CD4-positive, alpha-beta memory T cell (primary cell): ENCODE data around the gene KRT3. TPM values are rescaled to one million over a fixed set of nuclear protein-coding genes. Genes with fewer than 3 reads are reported as not detected.

Experiments
- CTCF ChIA-PET: fragments of 350-600 bp; sonication (Branson Sonifier 250); formaldehyde crosslinking; loops from one replicate; lab custom pipeline; 2021; ENCODE audit warnings: inconsistent platforms; ENCODE audit not compliant: partially characterized antibody; lab: Charles Lee
- POLR2A ChIA-PET: fragments of 350-600 bp; sonication (Branson Sonifier 250); formaldehyde crosslinking; loops from one replicate; lab custom pipeline; 2021; ENCODE audit not compliant: partially characterized antibody; lab: Charles Lee
- DNase-seq, 5 donors: peaks; one replicate each; pipeline versions ENCODE4 v3.0.0 to v3.0.0-alpha.2; 2020 to 2022; ENCODE audit warnings: mixed read lengths in 1 of 5
- H3K27ac ChIP-seq: one replicate; pipeline ENCODE4 v1.7.0; 2013; ENCODE audit warnings: low read depth, low read length
- H3K27me3 ChIP-seq: 2 replicates; pipeline ENCODE4 v1.7.0; 2013; ENCODE audit warnings: mild to moderate bottlenecking, low read length, moderate library complexity; ENCODE audit not compliant: insufficient read depth
- H3K36me3 ChIP-seq: 2 replicates; pipeline ENCODE4 v1.7.0; 2013; ENCODE audit warnings: mild to moderate bottlenecking, low read length, moderate library complexity; ENCODE audit not compliant: insufficient read depth
- H3K4me1 ChIP-seq: 2 replicates; pipeline ENCODE4 v1.7.0; 2013; ENCODE audit warnings: mild to moderate bottlenecking, low read length, moderate library complexity; ENCODE audit not compliant: insufficient read depth
- H3K4me3 ChIP-seq, 2 donors: one replicate each; pipeline ENCODE4 v1.7.0; 2013; ENCODE audit warnings: low read length in 2 of 2, mild to moderate bottlenecking in 1 of 2
- H3K9me3 ChIP-seq, 2 donors: one replicate each; pipeline ENCODE4 v1.7.0; 2013; ENCODE audit warnings: low read length in 2 of 2, control low read depth in 1 of 2; ENCODE audit not compliant: control insufficient read depth in 1 of 2
- H3K27ac Mint-ChIP-seq, 7 donors: one replicate each; pipeline ENCODE4 v1.8.0; 2020 to 2021; ENCODE audit warnings: mixed read lengths in 7 of 7, mild to moderate bottlenecking in 6 of 7, inconsistent platforms in 3 of 7, moderate library complexity in 3 of 7
- H3K27me3 Mint-ChIP-seq, 2 donors: one replicate each; pipeline ENCODE4 v1.8.0; 2020 to 2021; ENCODE audit warnings: mixed read lengths in 2 of 2
- H3K36me3 Mint-ChIP-seq, 2 donors: one replicate each; pipeline ENCODE4 v1.8.0; 2020 to 2021; ENCODE audit warnings: mixed read lengths in 2 of 2, inconsistent platforms in 1 of 2, mild to moderate bottlenecking in 1 of 2
- H3K4me1 Mint-ChIP-seq, 4 donors: one replicate each; pipeline ENCODE4 v1.8.0; 2020 to 2021; ENCODE audit warnings: mixed read lengths in 4 of 4, mild to moderate bottlenecking in 1 of 4
- H3K4me3 Mint-ChIP-seq, 8 donors: one replicate each; pipeline ENCODE4 v1.8.0; 2020 to 2021; ENCODE audit warnings: mixed read lengths in 8 of 8, mild to moderate bottlenecking in 7 of 8, moderate library complexity in 6 of 8, inconsistent platforms in 3 of 8
- H3K9me3 Mint-ChIP-seq, 8 donors: one replicate each; pipeline ENCODE4 v1.8.0; 2020 to 2021; ENCODE audit warnings: mixed read lengths in 8 of 8, mild to moderate bottlenecking in 5 of 8, inconsistent platforms in 3 of 8, moderate library complexity in 1 of 8
- intact Hi-C: fragments of 100-400 bp; cut with micrococcal nuclease; formaldehyde crosslinking; loops from one replicate; pipeline ENCODE4 v1.15.1; 2023
- polyA plus RNA-seq, 2 donors: library from polyadenylated mRNA; unstranded; fragments of 300-500 nt; fragmentation: Illumina TruSeq; gene quantifications; one replicate each; pipeline ENCODE4 v1.2.3, GENCODE V29; 2021
- total RNA-seq, 2 experiments: library from RNA; stranded (reverse); gene quantifications; one replicate each; pipeline ENCODE4 v1.2.3, GENCODE V29; 2021

Gene KRT3
- total and polyA plus RNA-seq, 4 experiments from 2014 or later = not detected

DNA sequence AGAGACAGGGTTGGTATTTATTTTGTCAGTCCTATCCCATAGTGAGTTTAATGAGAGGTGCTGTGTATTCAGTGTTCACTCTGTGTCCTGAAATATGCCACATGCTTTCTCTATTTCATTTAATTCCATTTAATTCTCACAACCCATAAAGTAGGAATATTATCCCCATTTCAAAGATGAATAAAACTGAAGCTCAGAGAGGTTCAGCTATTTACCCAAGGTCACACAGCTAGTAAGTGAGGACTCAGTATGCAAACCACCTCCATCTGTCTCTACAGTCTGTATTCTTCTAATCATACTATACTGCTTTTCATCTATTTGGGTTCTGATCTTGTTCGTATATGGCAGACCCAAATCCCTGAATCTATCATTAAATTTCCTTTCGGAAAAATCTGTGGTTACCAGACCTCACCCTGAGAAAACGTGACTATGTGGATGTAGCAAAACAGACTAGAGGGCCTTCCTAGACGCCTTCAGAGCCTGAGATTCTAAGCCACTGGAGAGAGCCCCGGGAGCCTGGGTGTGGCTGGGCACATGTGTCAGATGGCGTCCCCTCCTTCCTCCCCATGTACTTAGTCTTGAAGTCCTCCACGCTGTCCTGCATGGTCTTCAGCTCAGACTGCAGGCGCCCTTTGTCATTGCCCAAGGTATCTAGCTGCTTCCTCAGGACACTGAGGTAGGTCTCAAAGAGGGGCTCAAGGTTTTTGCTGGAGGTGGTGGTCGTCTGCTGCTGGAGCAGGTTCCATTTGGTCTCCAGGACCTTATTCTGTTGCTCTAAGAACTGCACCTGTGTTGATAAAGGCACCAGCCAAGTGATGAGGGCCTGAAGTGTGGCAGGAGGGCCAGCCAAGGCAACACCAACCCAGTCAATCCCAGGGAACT lies 15.5 kb upstream of the KRT3 start:
- CTCF ChIA-PET = no interaction called here
- Mint-ChIP-seq H3K9me3 (no peaks in the 10 kb centered on the region), H3K4me3 (no peak overlapping the region), H3K27ac (no peak overlapping the region), H3K4me1 (no peaks in the 10 kb centered on the region), H3K27me3 (peaks cover 0 to 8% of the 10 kb centered on the region in 2 donors), H3K36me3 (no peaks in the 10 kb centered on the region)
- Histone ChIP-seq H3K9me3 (no peaks in the 10 kb centered on the region), H3K4me1 (no peaks in the 10 kb centered on the region), H3K36me3 (no peaks in the 10 kb centered on the region), H3K27ac (no peak overlapping the region), H3K4me3 (no peak overlapping the region), H3K27me3 (no peaks in the 10 kb centered on the region)
- intact Hi-C loops = no loop called here
- POLR2A ChIA-PET = no interaction called here
- DNase-seq = no peak

DNA sequence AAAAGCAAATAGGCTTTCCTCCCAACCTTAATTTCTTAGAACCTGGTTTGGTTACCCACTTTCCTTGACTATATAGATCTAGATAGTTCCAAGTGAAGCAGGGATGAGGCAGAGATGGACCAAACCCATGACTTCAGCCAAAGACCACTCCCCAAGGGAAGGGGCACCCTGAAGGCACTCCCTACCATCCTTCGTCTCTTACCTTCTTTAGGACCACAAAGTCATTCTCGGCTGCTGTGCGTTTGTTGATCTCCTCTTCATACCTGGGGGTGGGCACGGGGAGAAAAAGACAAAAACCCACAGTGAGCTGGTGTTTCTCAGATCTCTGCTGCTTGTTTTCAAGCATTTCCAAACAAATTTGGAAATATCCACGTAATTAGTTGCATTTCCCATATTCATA lies 14.6 kb upstream of the KRT3 start:
- Histone ChIP-seq H3K36me3 (no peaks in the 10 kb centered on the region), H3K27me3 (no peaks in the 10 kb centered on the region), H3K4me1 (no peaks in the 10 kb centered on the region), H3K9me3 (no peaks in the 10 kb centered on the region), H3K4me3 (no peak overlapping the region), H3K27ac (no peak overlapping the region)
- Mint-ChIP-seq H3K27me3 (peaks cover 0 to 8% of the 10 kb centered on the region in 2 donors), H3K4me3 (no peak overlapping the region), H3K4me1 (no peaks in the 10 kb centered on the region), H3K9me3 (no peaks in the 10 kb centered on the region), H3K36me3 (no peaks in the 10 kb centered on the region), H3K27ac (no peak overlapping the region)
- intact Hi-C loops = no loop called here
- DNase-seq = no peak
- POLR2A ChIA-PET = no interaction called here
- CTCF ChIA-PET = no interaction called here

DNA sequence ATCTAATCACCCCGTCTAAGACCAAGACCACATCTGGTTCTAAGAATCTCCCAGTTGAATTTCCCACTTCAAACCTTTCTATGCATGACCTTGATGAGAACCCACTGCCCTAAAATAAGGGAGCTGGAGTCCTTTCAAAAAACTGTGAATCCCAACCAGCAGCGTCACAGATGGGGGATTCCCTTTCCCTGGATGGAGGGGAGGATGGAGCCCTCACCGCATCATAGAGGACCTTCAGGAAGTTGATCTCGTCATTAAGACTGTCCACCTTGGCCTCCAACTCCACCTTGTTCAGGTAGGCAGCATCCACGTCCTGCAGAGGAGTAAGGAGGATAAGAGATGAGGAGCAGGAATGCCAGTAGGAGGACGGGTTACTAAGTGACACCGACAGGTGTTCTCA lies 13.2 kb upstream of the KRT3 start:
- H3K4me3 ChIP-seq = no peak overlapping the region
- Mint-ChIP-seq H3K27ac (no peak overlapping the region), H3K4me3 (no peak overlapping the region), H3K36me3 (no peaks in the 10 kb centered on the region), H3K27me3 (peaks cover 0 to 8% of the 10 kb centered on the region in 2 donors), H3K4me1 (no peaks in the 10 kb centered on the region), H3K9me3 (no peaks in the 10 kb centered on the region)
- ChIA-PET POLR2A (no interaction called here), CTCF (no interaction called here)
- no peaks in the 10 kb centered on the region for H3K27me3 ChIP-seq
- H3K27ac ChIP-seq = no peak overlapping the region
- H3K4me1 ChIP-seq = no peaks in the 10 kb centered on the region
- no peak for DNase-seq
- H3K36me3 ChIP-seq = no peaks in the 10 kb centered on the region
- no peaks in the 10 kb centered on the region for H3K9me3 ChIP-seq
- intact Hi-C loops = no loop called here

DNA sequence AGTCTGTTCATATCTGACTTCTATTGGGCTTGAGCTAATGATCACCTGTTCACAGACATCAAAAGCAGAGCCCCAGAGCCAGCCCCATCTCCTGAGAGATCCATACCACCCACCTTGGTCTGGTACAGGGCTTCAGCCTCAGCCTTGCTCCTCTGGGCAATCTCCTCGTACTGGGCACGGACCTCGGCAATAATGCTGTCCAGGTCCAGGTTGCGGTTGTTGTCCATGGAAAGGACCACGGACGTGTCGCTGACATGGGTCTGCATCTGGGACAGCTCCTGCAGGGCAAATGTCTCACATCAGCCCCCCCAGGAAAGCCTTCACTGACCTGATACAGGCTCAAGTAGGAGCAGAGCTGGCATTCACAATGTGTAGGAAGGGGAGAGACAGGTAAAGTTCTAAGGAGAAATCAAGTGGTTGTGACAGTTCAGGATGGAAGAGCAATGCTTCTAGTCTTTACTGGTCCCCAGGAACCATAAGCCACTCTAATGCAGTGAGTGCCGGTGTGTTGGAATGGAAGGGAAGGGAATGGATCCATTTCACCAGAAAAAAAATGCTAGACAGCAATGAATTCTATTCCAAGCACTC lies 12.8 kb upstream of the KRT3 start:
- Histone ChIP-seq H3K27me3 (no peaks in the 10 kb centered on the region), H3K36me3 (no peaks in the 10 kb centered on the region), H3K4me3 (no peak overlapping the region), H3K4me1 (no peaks in the 10 kb centered on the region), H3K27ac (no peak overlapping the region), H3K9me3 (no peaks in the 10 kb centered on the region)
- ChIA-PET POLR2A (no interaction called here), CTCF (no interaction called here)
- no peaks in the 10 kb centered on the region for H3K36me3 Mint-ChIP-seq
- no peaks in the 10 kb centered on the region for H3K4me1 Mint-ChIP-seq
- intact Hi-C loops = no loop called here
- no peaks in the 10 kb centered on the region for H3K9me3 Mint-ChIP-seq
- H3K4me3 Mint-ChIP-seq = no peak overlapping the region
- H3K27me3 Mint-ChIP-seq = peaks cover 0 to 8% of the 10 kb centered on the region in 2 donors
- H3K27ac Mint-ChIP-seq = no peak overlapping the region
- DNase-seq = no peak

DNA sequence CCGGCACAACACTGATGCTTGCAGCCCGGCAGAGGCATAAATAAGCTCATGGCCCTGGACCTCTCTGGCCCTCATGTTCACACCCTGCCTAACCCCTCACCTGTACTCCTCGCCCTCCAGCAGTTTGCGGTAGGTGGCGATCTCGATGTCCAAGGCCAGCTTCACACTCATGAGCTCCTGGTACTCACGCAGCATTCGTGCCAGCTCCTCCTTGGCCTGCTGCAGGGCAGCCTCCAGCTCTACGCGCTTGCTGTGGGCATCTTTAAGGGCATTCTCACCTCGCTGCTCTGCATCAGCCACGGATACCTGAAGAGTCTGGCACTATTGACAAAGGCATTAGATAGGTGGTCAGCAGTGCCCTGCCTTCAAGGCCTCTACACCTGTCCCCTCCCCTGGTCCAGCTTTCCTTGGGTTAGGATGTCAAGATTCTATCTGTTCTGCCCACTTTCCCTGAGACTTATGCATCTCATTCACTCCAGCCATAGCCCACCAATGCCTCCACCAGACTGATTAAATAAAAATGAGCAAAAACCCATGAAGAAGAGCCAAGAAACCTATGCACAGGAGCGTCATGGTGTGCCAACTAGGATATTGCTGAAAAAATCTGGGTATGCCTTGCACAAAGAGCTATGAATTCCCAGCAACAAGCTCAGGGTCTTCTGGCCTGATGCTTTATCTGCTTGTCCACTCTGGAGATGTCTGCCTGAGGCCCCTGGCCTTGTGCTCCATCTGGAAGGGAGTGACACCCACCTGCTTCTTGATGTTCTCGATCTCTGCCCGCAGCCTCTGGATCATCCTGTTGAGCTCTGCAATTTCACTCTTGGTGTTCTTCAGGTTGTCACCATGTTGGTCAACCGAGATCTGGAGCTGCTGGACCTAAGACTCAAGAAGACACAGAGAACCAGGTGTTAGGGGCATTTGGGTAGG lies 11.9 kb upstream of the KRT3 start:
- no peak for DNase-seq
- Histone ChIP-seq H3K27ac (no peak overlapping the region), H3K4me3 (no peak overlapping the region), H3K27me3 (no peaks in the 10 kb centered on the region), H3K36me3 (no peaks in the 10 kb centered on the region), H3K9me3 (no peaks in the 10 kb centered on the region), H3K4me1 (no peaks in the 10 kb centered on the region)
- no peaks in the 10 kb centered on the region for H3K36me3 Mint-ChIP-seq
- H3K4me3 Mint-ChIP-seq = no peak overlapping the region
- ChIA-PET POLR2A (no interaction called here), CTCF (interaction anchor here (0.9 kb wide), 1 partner anchor 9 kb away, joined by 3 read pairs; no protein-coding TSS in a partner anchor)
- intact Hi-C loops = no loop called here
- H3K4me1 Mint-ChIP-seq = no peaks in the 10 kb centered on the region
- H3K27me3 Mint-ChIP-seq = peaks cover 0 to 8% of the 10 kb centered on the region in 2 donors
- H3K9me3 Mint-ChIP-seq = no peaks in the 10 kb centered on the region
- H3K27ac Mint-ChIP-seq = no peak overlapping the region

DNA sequence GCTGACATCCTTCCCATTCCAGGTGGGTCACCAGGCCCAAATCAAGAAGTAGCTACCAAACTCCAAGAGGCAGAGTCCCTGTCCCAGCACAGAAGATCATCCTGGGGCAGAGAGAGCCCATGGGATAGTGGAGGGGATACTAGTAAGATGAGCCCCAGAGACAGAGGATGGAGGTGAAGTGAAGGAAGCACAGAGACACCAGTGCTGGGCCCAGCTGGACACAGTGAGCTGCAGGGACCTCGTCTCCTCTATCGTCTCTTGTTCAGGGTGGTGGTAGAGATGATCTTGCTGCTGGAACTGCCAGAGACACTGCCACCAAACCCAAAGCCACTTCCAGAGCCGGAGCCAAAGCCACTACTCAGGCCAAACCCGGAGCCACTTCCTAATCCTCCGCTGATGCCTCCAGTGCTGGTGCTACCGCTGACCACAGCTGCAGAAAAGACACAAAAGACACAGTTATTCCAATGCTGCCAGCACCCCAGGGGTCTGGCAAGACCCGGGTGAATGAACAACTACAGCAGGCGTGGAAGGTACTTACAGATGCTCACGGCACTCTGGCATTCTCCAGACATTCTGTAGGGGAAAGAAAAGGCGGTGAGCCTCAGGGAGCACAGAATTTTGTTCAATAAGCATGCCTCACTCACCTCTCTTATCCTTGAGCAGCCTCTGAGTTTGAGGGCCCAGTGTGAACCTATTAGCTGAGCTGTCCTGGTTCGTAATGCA lies 11.1 kb upstream of the KRT3 start:
- H3K4me3 ChIP-seq = no peak overlapping the region
- POLR2A ChIA-PET = no interaction called here

More for the DNA sequence above, 11.1 kb upstream of the KRT3 start:
- no peak for DNase-seq
- H3K9me3 Mint-ChIP-seq = no peaks in the 10 kb centered on the region
- no peaks in the 10 kb centered on the region for H3K36me3 Mint-ChIP-seq
- no peak overlapping the region for H3K27ac ChIP-seq
- no peak overlapping the region for H3K27ac Mint-ChIP-seq
- CTCF ChIA-PET = interaction anchor here (0.9 kb wide), 1 partner anchor 9 kb away, joined by 3 read pairs; no protein-coding TSS in a partner anchor
- H3K9me3 ChIP-seq = no peaks in the 10 kb centered on the region
- no peak overlapping the region for H3K4me3 Mint-ChIP-seq
- no peaks in the 10 kb centered on the region for H3K36me3 ChIP-seq
- no peaks in the 10 kb centered on the region for H3K4me1 ChIP-seq
- intact Hi-C loops = no loop called here
- H3K4me1 Mint-ChIP-seq = no peaks in the 10 kb centered on the region
- H3K27me3 ChIP-seq = no peaks in the 10 kb centered on the region
- peaks cover 0 to 10% of the 10 kb centered on the region in 2 donors for H3K27me3 Mint-ChIP-seq
